ENCODE measurements around the gene FGFRL1.

The FGFRL1 gene

DNA sequence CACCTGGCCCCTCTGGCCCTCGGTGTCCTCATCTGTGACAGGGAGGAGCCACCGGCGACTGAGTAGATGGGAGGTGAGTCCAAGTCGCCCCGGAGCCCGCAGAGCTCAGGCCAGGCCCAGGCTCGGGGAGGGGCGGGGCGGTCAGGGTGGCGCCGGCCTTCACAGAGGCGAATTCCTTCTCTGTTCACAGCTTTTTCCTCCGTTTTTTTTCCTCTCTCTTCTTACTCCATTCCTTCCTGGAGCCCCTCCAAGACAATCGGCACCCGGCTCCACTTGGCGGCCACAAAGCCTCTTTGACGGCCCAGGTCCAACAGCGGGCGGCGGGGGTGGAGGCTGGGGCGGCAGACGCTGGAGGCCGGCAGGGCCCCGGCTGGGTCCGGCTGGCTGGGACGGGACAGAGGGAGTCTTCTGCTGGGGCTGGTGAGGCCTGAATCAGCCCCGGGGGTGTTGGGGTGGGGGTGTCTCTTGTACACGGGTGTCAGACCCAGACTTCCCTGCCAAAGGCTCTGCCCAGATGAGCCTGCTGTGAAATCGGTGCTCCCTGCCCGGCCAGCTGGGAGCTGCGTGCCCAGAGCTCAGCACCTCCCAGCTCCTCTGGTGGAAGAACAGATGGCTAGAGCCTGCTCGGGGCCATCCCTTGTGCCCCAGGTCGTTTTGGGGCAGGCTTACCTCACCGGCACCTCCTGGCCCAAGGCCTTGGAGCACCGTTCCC is 22.6 kb downstream of the FGFRL1 start:
- Histone ChIP-seq H3K4me3 (ENCODE audit: low read depth, low read length) (no peak overlapping the region), H3K36me3 (ENCODE audit: control insufficient read depth, insufficient read depth, low read length) (no peaks in the 10 kb centered on the region), H3K4me1 (no peaks in the 10 kb centered on the region), H3K27me3 (ENCODE audit: control insufficient read depth, insufficient read depth, low read length) (no peaks in the 10 kb centered on the region), H3K4me2 (ENCODE audit: low read length) (no peak overlapping the region), H3K9me3 (ENCODE audit: control insufficient read depth, low read length) (no peaks in the 10 kb centered on the region), H3K9ac (no peak overlapping the region), H3K79me2 (no peaks in the 10 kb centered on the region), H3K27ac (no peak overlapping the region), H2AFZ (no peak overlapping the region)
- TF ChIP-seq, protein P1, sequence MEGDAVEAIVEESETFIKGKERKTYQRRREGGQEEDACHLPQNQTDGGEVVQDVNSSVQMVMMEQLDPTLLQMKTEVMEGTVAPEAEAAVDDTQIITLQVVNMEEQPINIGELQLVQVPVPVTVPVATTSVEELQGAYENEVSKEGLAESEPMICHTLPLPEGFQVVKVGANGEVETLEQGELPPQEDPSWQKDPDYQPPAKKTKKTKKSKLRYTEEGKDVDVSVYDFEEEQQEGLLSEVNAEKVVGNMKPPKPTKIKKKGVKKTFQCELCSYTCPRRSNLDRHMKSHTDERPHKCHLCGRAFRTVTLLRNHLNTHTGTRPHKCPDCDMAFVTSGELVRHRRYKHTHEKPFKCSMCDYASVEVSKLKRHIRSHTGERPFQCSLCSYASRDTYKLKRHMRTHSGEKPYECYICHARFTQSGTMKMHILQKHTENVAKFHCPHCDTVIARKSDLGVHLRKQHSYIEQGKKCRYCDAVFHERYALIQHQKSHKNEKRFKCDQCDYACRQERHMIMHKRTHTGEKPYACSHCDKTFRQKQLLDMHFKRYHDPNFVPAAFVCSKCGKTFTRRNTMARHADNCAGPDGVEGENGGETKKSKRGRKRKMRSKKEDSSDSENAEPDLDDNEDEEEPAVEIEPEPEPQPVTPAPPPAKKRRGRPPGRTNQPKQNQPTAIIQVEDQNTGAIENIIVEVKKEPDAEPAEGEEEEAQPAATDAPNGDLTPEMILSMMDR (IDR thresholded peaks at IDR 0.05) = no peak

DNA sequence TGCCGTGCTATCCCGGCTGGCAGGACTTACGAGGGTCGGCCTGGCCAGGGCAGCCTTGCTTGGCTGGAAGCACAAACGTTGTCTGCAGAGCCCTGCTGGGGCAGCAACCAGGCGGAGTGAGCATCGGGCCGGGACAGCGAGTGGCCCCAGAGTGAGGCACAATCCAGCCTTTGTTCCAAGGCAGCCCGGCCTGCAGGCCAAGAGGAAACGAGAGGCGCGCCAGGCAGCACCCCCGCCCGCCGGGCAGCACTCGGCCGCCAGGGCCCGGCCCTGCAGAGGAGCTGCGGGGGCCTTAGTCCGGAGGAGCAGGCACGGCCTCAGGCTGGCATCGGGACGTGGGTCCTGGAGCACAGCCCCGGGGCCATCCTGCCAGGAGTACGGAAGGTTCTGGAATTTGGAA is 24.1 kb downstream of the FGFRL1 start:
- no peak overlapping the region for H3K9ac ChIP-seq
- H3K27me3 ChIP-seq (ENCODE audit: control insufficient read depth, insufficient read depth, low read length) = no peaks in the 10 kb centered on the region
- no peaks in the 10 kb centered on the region for H3K9me3 ChIP-seq (ENCODE audit: control insufficient read depth, low read length)
- H3K79me2 ChIP-seq = no peaks in the 10 kb centered on the region
- H3K4me3 ChIP-seq (ENCODE audit: low read depth, low read length) = no peak overlapping the region
- TF ChIP-seq, protein P1 (IDR thresholded peaks at IDR 0.05) = no peak
- H3K27ac ChIP-seq = no peak overlapping the region
- H3K36me3 ChIP-seq (ENCODE audit: control insufficient read depth, insufficient read depth, low read length) = no peaks in the 10 kb centered on the region
- H3K4me2 ChIP-seq (ENCODE audit: low read length) = no peak overlapping the region
- H3K4me1 ChIP-seq = no peaks in the 10 kb centered on the region
- H2AFZ ChIP-seq = no peak overlapping the region

DNA sequence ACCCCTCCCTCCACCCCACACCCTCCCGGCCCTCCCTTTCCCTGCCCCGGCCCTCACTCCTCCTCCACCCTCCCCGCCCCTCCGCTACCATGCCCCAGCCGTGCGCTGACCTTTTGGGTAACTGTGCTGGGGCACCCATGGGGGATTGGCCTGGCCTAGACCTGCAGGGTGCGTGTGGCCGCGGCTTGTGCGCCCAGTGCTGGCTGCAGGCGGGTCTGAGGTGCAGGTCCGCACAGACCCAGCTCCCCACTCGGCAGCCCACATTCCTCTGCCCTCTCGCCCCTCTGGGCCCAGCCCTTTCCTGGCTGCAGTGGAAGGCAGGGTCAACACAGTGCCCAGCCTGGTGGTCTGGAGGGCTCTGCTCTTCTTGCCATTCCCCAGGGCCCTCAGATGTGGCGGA is 24.7 kb downstream of the FGFRL1 start:
- H3K4me3 ChIP-seq (ENCODE audit: low read depth, low read length) = no peak overlapping the region
- H3K9me3 ChIP-seq (ENCODE audit: control insufficient read depth, low read length) = no peaks in the 10 kb centered on the region
- no peaks in the 10 kb centered on the region for H3K27me3 ChIP-seq (ENCODE audit: control insufficient read depth, insufficient read depth, low read length)
- H3K36me3 ChIP-seq (ENCODE audit: control insufficient read depth, insufficient read depth, low read length) = no peaks in the 10 kb centered on the region
- no peak overlapping the region for H3K4me2 ChIP-seq (ENCODE audit: low read length)
- H3K27ac ChIP-seq = no peak overlapping the region
- TF ChIP-seq, protein P1 (IDR thresholded peaks at IDR 0.05) = no peak
- no peaks in the 10 kb centered on the region for H3K4me1 ChIP-seq
- H2AFZ ChIP-seq = no peak overlapping the region
- no peaks in the 10 kb centered on the region for H3K79me2 ChIP-seq
- H3K9ac ChIP-seq = no peak overlapping the region

DNA sequence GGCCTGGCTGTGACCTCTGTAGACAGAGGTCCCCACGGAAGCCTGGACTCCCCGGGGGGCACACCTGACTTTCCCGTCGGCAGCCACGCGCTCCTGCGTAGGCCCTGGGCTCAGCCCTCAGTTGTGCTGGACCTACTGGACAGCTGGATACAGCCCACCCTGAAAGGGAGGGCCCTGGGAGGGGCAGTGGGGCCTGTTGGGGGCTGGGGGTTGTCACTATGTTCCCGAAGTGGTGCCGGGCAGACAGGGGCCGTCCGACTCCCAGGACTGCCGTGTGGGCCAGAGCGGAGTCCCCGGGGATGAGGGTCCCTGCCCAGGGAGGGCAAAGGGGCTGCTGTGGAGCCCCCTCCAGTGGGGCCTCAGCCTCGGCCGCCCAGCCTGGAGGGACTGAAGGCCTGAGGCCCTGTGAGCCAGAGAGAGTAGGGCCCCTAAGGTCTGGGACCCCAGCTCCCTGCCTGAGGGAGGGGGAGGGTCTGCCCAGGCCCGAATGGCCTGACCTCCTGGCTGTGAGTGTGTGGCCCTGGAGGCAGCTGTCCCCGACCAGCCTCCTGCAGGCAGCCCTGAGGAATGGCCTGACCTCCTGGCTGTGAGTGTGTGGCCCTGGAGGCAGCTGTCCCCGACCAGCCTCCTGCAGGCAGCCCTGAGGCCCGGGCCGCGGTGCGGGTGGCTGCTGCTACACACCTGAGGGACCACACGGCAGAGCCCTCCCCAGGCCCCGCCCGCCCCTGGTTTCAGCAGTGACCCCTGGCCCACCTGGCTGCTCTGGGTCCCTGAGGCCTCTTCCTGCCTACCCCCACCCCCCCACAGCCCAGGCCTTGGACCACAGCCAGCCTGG is 25.8 kb downstream of the FGFRL1 start:
- Histone ChIP-seq H3K79me2 (no peaks in the 10 kb centered on the region), H3K9me3 (ENCODE audit: control insufficient read depth, low read length) (no peaks in the 10 kb centered on the region), H3K27ac (no peak overlapping the region), H3K27me3 (ENCODE audit: control insufficient read depth, insufficient read depth, low read length) (no peaks in the 10 kb centered on the region), H3K9ac (no peak overlapping the region), H3K36me3 (ENCODE audit: control insufficient read depth, insufficient read depth, low read length) (no peaks in the 10 kb centered on the region), H3K4me3 (ENCODE audit: low read depth, low read length) (no peak overlapping the region), H2AFZ (no peak overlapping the region), H3K4me2 (ENCODE audit: low read length) (no peak overlapping the region), H3K4me1 (no peaks in the 10 kb centered on the region)
- TF ChIP-seq, protein P1 (IDR thresholded peaks at IDR 0.05) = no peak

Data from parathyroid adenoma (tissue), 2 donors.